ENCODE results near the gene BUD31.
"Not testable (repeated sequence)": the region's sequence is repeated elsewhere in the genome, so short reads cannot be mapped to it uniquely, and the experiment has no call there.

Gene BUD31

GRCh38 chr7:99380823-99381663 lies 27.7 kb upstream of the BUD31 start:
- no peak for DNase-seq

GRCh38 chr7:99381664-99382075 lies 27.1 kb upstream of the BUD31 start:
- no peak for DNase-seq

- no peak for DNase-seq
Measured at GRCh38 chr7:99383203-99383602, 25.6 kb upstream of the BUD31 start.

- no peak for DNase-seq
Measured at GRCh38 chr7:99383791-99384370, 24.9 kb upstream of the BUD31 start.

- no peak for DNase-seq
Measured at GRCh38 chr7:99384523-99384922, 24.2 kb upstream of the BUD31 start.

GRCh38 chr7:99385564-99385963 lies 23.2 kb upstream of the BUD31 start:
- DNase-seq = no peak

- no peak for DNase-seq
Measured at GRCh38 chr7:99386584-99387238, 22.1 kb upstream of the BUD31 start.

- DNase-seq = not testable (repeated sequence)
Measured at GRCh38 chr7:99387239-99387635, 21.5 kb upstream of the BUD31 start.

- no peak for DNase-seq
Measured at GRCh38 chr7:99387912-99388311, 20.9 kb upstream of the BUD31 start.

GRCh38 chr7:99389772-99390171 lies 19.0 kb upstream of the BUD31 start:
- DNase-seq = no peak

GRCh38 chr7:99390941-99391602 lies 17.7 kb upstream of the BUD31 start:
- DNase-seq = no peak

- DNase-seq = no peak
Measured at GRCh38 chr7:99392046-99392445, 16.7 kb upstream of the BUD31 start.

- no peak for DNase-seq
Measured at GRCh38 chr7:99392659-99393354, 16.0 kb upstream of the BUD31 start.

- no peak for DNase-seq
Measured at GRCh38 chr7:99393355-99394187, 15.2 kb upstream of the BUD31 start.

GRCh38 chr7:99394188-99394502 lies 14.6 kb upstream of the BUD31 start:
- no peak for DNase-seq

GRCh38 chr7:99395616-99396327 lies 13.0 kb upstream of the BUD31 start:
- no peak for DNase-seq

- no peak for DNase-seq
Measured at GRCh38 chr7:99396418-99397296, 12.1 kb upstream of the BUD31 start.

GRCh38 chr7:99397297-99397983 lies 11.3 kb upstream of the BUD31 start:
- no peak for DNase-seq

GRCh38 chr7:99398891-99399445 lies 9.8 kb upstream of the BUD31 start:
- DNase-seq = no peak
